ENCODE data around the gene TMED4. TPM values are rescaled to one million over a fixed set of nuclear protein-coding genes. Genes with fewer than 3 reads are reported as not detected.

The TMED4 gene
- 43.7 TPM for polyA plus RNA-seq (2013, experiment 1 of 2; ENCODE audit: insufficient read length)
- 42.0 TPM for polyA plus RNA-seq (2013, experiment 2 of 2; ENCODE audit: insufficient read length)

DNA sequence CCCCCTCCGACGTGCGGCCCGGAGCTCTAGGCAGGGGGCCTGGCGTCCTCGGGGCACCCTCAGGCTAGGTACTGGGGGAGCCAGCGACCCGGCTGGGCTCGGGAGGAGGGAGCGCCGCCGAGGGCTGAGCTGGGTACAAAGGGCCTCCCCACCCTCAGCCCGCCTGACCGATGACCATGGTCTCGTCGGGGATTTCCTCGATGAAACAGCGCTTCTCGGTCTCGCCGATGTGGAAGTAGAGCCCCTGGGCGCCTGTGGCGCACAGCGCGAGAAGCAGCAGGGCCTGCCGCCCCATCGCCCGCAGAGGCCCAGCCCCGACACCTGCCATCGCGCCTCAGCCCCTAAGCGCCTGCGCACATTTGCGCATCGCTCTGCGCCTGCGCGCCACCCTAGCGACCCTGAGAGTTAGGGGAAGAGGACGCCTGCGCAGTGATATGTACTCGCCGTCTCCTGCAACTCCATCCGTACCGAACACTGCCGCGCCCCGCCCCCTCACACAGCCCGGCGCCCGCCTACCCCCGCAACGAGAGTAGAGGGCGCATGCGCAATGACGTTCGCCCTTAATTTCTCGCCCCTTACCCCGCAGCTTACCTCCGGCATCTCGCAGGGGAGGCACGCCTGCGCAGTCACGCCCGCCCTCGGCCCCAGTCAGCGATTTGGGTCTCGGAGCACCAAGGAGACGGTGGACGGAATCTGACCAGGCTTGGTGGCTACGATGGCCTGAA, at the start of gene TMED4:
TMED4 (minus strand) TSS at position 353 of the 725 bp plus-strand sequence; CDS start at position 328, 25 bp downstream.
- DNase-seq, result peak; percentile 97

DNA sequence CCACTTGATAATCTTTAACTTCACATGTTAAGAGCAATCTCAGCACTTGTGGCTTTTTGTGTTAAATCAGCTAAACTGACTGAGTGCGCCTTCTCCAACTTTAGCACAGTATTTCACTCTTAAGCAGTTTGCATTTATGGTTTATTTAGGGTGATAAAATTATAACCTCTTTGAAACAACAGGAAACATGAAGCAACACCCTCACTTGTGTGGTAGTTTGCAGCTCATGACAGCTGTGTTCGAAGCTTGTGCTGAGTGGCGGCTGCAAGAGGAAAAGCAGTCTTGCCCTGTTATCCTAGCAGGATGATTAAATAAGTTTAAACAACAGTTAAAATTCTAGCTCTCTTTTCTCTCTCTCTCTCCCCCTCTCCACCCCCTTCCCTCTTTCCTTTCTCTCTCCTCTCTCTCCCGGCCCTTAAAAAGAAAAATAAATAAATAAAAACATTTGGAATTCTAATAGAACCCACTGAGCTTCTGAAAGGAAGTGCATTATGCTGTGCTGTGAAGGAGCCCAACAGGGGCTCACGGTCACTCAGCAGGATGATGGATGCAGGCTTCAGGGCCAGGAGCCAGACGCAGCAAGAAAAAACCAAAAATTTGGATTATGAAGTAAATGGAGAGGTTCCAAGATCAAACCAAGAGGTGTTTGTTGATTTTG, 49.6 kb upstream of the TMED4 start:
- DNase-seq, result no peak

DNA sequence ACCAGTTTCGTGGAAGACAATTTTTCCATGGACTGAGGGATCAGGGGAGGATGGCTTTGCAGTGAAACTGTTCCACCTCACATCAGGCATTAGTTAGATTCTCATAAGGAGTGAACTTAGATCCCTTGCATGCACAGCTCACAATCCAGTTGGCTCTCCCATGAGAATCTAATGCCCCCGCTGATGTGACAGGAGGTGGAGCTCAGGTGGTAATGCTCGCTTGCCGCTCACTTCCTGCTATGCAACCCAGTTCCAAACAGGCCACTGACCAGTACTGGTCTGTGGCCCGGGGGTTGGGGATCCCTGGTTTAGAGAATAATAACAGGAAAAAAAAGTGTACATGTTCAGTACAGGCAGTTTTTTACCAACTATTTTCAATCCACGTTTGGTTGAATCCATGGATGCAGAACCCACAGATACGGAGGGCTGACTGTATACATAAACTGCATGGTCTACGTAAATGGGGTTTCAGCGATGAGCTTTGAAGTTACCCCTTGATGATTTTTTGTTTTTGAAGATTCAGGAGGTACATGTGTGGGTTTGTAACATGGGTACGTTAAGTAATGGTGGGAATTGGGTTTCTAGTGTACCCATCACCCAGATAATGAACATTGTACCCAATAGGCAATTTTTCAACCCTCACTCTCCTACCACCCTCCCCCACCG, 48.9 kb upstream of the TMED4 start:
- no peak for DNase-seq

DNA sequence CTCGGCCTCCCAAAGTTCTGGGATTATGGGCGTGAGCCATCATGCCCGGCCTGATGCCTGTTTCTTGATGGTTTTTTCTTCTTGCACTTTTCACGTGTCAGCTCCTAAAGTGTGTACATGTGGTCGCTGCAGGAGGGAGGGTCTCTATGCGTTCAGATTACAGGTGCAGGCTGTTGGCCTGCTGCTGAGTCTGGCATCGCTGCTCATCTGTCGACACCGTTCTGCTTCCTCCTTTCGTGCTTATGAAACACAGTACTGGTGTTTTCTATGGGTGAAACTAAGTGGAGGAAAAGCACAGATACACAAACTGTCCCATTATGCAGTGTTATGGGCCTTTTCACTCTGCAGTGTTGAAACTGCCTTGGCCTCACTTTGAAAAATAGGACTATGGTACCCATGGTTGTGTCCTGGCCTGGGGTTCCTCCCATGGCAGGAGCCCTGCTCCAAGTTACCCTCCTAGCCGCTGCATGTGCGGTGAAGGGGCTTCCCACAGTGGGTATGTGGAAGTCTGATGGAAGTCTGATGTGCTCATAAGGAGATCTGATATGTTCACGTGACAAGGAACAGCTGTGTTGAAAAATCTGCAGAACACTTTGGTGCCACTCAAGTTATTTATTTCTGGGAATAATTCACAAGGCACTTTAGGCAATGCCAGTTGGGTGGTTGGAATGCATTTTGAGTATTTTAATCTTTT, 47.9 kb upstream of the TMED4 start:
- DNase-seq, result no peak

DNA sequence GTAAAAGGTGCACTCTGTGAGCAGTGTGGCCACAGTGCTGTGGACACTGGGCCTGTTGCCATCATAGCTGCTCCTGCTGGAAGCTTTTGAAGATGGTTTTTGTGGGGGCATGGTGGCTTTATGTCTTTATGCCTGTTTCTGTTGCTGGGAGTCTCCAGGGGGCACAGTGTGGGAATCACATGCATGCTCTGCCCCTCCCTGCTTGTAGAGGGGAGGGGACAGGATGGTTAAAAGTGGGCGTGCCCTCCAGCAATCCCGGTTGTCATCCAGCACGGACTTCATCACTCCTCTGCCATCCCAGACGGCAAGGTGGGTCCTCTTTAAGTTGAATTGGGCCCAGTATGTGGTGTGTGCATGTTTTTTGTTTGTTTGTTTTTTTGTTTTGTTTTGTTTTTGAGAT, 44.6 kb upstream of the TMED4 start:
- DNase-seq, result no peak

DNA sequence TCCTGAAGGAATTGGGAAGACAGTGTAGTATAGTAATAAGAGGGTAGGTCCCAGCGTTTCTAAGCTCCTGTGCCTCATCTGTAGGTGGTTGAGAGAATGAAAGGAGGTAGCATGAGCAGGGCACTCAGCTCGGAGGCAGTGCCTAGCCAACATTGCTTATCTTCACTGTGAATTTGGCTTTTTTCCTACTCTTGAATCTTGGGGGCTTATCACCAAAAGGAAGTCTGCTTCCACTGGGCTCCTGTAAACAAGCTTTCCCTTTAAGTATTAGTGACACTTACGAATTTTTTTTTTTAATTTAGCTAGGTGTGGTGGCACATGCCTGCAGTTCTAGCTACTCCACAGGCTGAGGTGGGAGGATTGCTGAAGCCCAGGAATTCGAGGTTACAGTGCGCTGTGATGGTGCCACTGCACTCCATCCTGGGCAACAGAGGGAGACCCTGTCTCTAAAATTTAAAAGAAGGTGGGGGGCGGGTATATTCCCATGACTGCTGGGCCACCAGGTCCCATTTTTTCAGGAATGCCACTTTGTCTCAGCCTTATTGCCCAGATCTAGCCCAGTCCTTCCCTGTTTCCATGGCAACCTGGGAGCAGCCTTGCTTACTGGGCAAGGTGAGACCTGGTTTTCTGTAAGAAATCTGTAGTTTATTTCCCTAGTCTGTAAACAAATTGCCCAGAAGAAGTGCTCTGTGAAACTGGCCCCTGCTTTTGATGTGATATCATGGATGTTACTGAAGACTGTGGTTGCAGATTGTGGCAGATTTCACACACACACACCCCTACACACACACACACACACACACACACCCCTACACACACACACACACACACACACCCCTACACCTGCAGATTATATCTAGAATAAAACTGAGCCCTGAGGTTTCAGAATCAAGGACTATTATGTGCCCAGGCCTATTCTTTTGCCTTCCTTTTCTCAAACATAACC, 43.8 kb upstream of the TMED4 start:
- DNase-seq, result no peak

DNA sequence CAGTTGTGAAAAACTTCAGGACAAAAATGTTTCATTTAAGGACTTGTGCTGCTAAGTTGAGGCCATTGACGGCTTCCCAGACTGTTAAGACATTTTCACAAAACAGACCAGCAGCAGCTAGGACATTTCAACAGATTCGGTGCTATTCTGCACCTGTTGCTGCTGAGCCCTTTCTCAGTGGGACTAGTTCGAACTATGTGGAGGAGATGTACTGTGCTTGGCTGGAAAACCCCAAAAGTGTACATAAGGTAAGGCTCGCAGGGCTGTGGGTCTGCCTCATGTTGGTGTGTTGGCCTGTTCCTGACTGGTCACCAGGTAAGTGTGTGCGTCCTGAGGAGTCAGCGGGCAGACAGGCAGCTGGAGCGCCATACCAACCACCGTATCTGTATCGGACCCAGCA, 42.3 kb upstream of the TMED4 start:
- no peak for DNase-seq

DNA sequence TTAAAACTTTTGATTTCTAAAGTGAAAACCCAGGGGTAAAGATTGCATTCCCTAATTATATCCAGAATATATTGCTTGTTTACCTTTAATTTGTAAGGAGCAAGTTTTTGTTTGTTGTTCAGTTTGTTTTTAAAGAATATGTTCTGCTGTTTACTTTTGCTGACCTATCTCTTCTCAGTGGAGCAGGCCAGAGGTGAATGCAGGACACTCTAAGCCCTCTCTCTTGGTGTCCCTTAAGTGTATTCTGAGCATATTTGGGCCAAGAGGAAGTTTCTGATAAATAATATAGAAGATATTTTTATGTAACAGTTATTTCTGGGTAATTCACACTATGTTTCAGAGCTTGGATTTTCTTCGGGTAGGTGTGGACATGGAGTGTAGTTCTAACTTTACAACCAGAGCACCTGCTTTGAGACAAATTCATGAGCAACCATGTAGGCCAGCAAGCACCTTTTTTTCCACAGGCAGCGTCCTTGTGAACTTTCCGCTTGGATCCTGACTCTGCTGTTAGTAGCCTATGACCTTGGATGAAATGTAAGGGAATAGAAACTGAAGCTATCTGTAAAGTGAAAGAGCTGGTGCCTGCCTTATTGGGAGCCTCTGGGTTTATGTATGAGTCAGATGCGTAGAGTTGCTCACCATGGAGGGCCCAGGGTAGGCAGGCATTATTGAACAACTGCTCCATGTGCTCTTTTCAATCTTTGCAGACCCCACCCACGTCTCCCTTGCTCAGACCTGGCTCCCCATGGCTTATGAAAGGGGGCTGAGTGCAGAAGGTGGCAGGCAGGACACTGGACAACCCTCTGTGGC, 40.5 kb upstream of the TMED4 start:
- DNase-seq, result no peak

DNA sequence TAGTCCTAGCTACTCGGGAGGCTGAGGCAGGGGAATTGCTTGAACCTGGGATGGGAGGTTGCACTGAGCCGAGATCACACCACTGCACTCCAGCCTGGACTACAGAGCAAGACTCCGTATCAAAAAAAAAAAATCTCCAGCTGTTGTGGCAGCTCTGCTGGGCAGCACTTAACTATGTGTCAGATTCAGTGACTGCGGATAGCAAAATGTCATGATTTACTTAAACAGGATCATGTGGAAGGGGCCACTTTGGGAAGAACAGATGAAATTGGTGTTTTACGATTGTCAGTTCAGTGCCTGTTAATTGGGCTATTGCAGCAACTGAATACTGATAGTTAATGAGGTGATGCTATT, 39.7 kb upstream of the TMED4 start:
- no peak for DNase-seq

DNA sequence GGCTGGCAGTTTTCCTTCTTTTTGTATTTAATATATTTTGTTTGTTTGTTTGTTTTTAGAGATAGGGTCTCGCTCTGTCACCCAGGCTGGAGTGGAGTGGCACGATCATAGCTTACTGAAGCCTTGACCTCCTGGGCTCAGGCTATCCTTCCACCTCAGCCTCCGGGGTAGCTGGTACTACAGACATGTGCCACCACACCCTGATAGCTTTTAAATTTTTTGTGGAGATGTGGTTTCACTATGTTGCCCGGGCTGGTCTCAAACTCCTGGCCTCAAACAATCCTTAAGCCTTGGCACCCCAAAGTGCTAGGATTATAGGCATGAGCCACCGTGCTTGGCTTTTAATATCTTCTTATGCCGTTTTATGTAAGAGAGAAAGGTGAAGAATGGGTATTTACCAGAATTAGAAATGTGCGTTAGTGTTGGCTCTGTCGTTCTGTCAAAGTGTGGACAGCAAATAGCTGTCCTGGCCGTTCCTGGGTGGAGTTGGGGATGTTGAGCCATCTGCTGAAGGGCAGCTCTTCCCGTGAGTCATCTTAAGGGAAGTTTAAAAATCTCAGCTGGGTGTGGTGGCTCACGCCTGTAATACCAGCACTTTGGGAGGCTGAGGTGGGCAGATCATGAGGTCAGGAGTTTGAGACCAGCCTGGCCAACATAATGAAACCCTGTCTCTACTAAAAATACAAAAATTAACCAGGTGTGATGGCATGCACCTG, 39.2 kb upstream of the TMED4 start:
- peak; percentile 55 for DNase-seq

DNA sequence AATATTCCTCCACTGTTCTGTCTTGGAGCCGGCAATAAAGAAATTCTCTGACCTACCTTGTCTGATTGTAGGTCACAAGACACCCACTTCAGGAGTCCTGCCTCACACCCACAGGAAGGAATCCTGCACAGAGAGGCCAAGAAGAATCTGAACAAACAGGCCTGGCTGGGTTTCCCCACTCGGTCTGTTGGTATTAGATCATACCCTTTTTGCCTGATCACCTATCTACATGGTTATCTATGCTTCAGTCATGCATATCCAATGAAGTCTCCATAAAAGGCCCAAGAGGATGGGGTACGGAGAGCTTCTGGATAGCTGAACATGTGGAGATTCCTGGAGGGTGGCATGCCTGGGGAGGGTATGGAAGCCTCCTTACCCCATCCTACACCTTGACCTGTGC, 36.7 kb upstream of the TMED4 start:
- no peak for DNase-seq

DNA sequence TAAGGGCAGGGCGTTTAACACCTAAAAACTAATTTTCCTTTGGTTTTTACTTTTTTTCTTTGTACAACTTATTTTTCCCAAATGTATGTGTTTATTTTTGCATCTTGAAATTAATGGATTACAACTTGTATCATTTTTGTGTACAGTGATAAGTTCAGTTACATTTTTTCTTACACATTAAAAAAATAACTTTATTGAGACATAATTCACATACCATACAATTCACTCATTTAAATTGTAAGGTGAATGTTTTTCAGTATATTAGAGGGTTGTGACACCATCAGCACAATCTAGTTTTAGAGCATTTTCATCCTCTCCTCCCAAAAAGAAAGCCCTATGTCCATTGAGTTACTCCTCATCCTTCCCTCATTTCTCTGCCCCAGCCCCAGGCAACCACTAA, 36.0 kb upstream of the TMED4 start:
- DNase-seq, result no peak

DNA sequence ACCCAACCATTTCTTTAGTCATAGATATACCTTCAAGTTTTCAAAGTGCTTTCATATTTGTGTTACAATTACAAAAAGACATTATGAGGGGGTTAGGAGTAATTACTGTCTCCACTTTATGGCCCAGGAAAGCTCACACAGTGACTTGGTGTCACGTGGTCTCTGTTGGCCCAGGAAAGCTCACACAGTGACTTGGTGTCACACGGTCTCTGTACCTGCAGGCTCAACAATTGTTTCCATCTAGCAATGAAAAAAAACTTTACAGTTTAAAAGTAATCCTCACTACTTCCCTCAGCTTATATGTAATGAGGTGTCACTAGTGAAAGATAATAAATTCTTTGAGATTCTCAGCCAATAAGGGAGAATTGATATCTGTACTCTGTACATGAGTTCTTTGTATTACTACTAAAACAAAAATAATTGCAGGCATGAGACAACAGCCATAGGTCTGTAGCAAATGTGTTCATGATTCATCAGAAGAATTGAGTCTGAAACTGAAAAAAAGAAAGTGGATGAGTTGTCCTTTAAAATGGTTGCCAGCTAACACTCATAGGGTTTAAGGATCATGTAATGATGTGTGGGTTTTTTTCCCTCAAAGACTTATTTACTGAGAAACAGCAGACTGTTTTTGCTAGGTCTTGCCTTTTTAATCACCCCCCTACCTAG, 35.3 kb upstream of the TMED4 start:
- DNase-seq, result peak; percentile 57

DNA sequence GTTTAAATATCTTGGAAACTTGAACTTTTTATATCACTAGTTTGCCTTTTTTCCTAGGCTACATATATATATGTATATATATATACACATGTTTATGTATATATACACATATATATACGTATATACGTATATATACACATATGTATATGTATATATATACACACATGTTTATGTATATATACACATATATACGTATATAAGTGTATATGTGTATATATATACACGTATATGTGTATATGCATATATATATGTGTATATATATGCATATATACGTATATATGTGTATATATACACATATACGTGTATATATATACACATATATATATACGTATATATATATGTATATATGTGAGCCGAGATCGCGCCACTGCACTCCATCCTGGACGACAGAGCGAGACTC, 34.5 kb upstream of the TMED4 start:
- no peak for DNase-seq

DNA sequence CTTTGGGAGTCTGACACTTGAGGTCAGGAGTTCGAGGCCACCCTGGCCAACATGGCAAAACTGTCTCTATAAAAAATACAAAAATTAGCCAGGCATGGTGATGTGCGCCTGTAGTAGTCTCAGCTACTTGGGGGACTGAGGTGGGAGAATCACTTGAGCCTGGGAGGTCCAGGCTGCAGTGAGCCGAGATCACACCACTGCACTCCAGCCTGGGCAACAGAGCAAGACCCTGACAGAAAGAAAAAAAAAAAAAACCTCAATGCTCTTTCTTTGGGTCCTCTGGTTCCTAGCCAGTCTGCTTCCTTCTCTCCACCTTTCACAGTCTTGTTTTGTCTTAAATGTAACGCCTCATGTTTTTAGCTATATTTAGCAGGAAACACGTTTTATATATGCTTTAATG, 33.8 kb upstream of the TMED4 start:
- DNase-seq, result no peak

DNA sequence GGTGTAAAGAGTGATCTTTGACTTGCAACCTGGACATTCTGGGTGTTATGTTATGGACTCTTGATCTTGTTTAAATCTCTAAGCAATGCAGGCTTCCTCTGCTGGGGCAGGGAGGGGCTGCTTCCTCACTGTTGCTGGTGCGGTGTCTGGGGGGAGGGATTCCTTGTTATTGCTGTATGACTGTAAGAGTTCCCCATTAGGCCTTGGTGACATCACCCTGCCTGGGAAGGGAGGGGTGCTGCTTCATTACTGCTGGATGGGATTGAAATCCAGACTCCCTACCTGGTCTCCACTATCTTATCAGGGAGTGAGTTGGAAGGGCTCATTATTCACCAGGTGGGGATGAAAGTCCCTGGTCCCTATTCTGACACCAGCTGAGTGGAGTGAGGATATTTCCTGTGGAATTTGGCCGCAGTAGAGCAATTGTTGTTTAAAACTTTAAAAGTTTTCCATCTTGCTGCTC, 33.1 kb upstream of the TMED4 start:
- DNase-seq, result peak; percentile 55

DNA sequence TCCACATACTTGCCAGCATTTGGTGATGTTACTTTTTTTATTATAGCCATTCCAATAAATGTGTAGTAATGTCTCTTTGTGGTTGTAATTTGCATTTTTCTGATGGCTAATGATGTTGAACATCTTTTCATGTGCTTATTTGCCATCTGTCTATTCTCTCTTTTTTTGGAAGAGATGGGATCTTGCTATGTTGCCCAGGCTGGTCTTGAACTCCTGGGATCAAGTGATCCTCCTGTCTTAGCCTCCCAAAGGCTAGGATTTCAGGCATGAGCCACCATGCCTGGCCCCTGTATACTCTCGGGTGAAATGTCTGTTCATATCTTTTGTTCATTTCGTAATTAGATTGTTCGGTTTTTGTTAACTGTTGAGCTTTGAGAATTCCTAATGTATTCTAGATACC, 27.8 kb upstream of the TMED4 start:
- DNase-seq, result no peak

DNA sequence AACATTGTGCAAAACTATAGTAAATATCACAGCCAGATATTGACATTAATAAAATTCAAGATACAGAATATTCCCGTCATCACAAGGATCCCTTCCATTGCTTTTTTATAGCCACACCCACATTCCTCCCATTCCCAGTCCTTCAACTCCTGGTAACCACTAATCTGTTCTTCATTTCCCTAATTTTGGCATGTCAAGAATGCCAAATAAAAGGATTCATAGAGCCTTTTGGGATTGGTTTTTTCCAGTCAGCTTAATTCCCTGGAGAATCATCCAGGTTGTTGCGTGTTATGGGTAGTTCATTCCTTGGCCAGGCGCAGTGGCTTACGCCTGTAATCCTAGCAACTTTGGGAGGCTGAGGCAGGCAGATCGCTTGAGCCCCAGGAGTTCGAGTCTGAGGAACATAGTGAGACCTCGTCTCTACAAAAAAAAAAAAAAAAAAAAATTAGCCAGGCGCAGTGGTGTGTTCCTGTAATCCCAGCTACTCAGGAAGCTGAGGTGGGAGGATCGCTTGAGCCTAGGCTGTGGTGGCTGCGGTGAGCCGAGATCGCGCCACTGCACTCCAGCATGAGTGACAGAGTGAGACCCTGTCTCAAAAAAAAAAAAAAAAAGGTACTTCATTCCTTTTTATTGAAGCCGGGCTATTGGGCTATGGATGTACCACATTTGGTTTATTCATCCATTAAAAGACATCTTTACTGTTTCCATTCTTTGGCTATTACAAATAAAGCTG, 27.1 kb upstream of the TMED4 start:
- peak; percentile 90 for DNase-seq

Data from fibroblast of skin of back (primary cell).